Kidney capillary endothelial cell (primary cell): ENCODE data around the gene DPRX.
"Not testable (repeated sequence)": the region's sequence is repeated elsewhere in the genome, so short reads cannot be mapped to it uniquely, and the experiment has no call there.

Experiments
- DNase-seq: peaks from one replicate; pipeline ENCODE4 v3.0.0-alpha.2; 2018; ENCODE audit warnings: low spot score

DPRX gene

GRCh38 chr19:53646144-53646543, 14.3 kb downstream of the DPRX start:
- no peak for DNase-seq

- no peak for DNase-seq
Measured at GRCh38 chr19:53647350-53647749, 15.6 kb downstream of the DPRX start.

- no peak for DNase-seq
Measured at GRCh38 chr19:53647792-53648191, 16.0 kb downstream of the DPRX start.

DNA sequence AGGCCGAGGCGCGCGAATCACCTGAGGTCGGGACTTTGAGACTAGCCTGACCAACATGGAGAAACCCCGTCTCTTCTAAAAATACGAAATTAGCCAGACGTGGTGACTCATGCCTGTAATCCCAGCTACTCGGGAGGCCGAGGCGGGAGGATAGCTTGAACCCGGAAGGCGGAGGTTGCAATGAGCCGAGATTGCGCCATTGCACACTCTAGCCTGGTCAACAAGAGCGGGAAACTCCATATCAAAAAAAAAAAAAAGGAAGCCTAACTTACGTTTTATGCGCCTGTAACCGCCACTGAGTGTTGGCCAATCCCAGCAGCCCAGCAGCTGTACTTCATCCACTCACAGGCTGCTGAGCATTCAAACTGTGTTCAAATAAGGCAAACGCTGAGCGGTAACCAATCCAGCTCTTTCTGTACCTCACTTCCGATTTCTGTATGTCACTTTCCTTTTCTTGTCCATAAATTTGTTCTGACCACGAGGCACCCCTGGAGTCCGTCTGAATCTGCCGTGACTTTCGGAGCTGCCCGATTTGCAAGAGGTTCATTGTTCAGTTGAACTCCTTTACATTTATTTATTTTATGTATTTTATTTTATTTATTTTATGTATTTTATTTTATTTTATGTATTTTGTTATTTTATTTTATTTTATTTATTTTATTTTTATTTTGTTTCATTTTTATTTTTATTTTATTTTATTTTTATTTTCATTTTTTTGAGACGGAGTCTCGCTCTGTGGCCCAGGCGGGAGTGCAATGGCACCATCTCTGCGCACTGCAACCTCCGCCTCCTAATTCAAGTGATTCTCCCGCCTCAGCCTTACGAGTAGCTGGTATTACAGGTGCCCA, 18.2 kb downstream of the DPRX start:
- no peak for DNase-seq

DNA sequence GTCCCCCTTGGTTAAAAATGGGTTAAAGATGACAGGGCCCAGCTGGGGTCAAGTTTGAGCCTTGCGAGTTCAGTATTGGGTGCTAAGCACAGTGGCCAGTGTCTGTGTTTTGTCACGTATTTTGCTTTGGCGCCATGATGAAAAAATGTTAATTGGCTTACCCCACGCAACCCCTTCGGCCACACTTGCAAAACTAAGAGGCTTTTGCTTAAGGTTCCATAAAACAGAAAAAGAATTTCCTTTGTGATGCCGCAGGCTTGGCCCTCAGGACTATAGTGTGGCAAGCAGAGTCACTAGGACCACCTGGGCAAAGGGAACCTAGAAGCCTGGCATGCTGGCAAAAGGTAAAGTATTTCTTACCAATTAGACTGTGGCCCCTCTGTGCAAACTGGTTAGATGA, 20.7 kb downstream of the DPRX start:
- DNase-seq: no peak

GRCh38 chr19:53655042-53655665, 23.4 kb downstream of the DPRX start:
- DNase-seq: no peak

- DNase-seq: no peak
Measured at GRCh38 chr19:53657330-53657729, 25.5 kb downstream of the DPRX start.

DNA sequence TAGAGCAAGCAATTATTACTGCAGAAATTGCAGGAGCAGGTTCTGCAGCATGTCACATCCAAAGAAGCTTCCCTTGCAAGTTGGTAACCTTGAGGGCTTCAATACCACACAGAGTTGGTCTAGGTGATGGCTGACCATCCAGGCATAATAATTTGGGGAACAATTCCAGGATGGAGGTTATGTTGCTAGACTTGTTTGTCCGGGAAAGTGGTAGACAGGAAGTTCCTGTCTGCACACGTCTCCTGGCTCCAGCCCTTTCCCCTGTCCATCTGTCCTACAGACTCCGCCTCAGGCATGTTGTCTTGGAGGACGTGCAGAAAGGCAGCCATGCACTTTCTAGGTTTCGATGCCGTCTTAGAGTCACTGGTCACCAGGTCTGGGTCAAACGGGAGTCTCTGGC, 26.0 kb downstream of the DPRX start:
- DNase-seq: no peak

DNA sequence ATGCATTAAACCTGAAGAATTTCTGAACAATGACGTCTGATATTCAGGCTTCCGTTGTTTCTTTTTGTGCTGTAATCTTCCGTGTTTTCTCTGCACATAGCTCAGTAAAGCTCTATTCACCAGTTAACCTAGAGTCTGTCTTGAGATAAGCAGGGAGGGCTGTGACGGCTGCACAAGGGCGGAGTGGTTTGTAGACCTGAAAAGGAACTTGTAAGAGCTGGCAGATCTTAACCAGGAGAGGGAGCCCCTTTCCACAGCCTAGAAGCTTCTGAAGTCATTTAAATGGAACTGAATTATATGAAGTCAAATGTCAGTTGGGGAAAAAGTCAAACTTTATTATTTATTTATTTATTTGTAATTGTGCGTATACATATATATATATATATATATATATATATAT, 27.5 kb downstream of the DPRX start:
- peak; percentile 7 for DNase-seq

DNA sequence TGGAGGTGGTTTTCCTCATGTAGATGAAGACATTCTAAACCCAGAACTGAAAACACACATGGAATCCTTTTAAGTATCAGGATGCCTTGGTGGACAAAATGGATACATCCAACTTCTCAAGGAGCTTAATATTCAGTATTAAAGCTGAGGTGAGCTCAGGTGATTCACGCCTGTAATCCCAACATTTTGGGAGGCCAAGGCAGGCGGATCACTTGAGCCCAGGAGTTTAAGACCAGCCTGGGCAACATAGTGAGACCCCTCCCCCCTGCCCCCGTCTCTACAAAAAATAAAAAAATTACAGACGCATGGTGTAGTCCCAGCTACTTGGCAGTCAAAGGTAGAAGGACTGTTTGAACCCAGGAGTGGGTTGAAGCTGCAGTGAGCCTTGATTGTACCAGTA, 28.8 kb downstream of the DPRX start:
- no peak for DNase-seq

GRCh38 chr19:53662209-53662608, 30.4 kb downstream of the DPRX start:
- no peak for DNase-seq

- DNase-seq: no peak
Measured at GRCh38 chr19:53664152-53664551, 32.4 kb downstream of the DPRX start.

- DNase-seq: no peak
Measured at GRCh38 chr19:53664760-53665159, 33.0 kb downstream of the DPRX start.

DNA sequence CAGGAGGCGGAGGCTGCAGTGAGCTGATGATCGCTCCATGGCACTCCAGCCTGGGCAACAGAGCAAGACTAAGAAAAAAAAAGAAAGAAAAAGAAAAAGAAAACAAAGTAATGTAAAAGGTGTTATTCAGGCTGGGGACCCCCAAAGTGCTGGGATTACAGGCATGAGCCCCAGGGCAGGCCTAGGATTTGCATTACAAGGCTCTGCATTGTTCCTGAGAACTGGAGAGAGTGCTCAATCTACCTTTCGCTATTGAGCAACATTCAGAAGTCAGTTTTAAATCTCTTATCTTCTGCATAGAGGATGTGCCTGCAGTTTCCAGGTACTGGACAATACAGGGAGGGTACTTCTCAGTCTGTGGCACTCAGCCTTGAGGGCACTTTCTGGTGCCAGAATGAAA, 34.5 kb downstream of the DPRX start:
- DNase-seq: not testable (repeated sequence)

DNA sequence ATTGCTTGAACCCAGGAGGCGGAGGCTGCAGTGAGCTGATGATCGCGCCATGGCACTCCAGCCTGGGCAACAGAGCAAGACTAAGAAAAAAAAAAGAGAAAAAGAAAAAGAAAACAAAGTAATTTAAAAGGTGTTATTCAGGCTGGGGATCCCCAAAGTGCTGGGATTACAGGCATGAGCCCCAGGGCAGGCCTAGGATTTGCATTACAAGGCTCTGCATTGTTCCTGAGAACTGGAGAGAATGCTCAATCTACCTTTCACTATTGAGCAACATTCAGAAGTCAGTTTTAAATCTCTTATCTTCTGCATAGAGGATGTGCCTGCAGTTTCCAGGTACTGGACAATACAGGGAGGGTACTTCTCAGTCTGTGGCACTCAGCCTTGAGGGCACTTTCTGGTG, 37.0 kb downstream of the DPRX start:
- DNase-seq: not testable (repeated sequence)

DNA sequence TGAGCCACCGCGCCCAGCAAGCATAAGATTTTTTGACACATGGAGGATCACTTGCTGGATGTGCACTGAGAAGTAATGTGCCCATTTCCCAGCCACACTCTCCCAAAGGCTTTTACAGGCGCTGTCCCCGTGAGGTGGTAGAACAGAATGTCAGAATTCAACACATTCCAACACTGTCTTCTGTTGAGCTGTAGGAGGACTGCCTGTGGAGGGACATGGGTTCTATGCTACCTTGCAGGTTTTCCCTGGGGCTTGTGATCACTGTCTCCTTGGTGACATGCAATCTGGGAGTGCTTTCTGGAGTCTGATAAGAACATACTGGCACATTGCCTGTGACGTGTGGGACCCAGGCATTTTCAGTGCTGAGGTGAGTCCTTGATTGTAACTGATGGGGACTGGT, 38.5 kb downstream of the DPRX start:
- no peak for DNase-seq

DNA sequence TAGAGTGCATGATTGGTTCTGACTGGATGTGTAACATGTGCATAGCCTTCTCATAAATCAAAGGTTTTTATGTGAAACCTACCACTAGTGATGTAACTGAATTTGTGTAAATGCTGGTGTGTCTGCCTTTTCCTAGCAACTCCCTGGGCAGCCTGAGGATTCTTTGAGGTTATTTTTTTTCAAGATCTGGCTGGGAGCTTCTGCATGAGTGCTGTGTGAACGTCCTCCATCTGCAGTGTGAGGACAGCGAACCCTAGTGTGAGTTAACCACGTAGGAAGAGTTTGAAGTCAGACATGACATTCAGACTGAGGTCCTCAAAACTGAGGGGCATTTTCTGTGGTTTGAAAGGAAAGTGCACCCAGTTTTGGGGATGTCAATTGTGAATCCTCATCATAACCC, 39.9 kb downstream of the DPRX start:
- DNase-seq: no peak
